Stimulated activated CD8-positive, alpha-beta memory T cell treated with anti-CD3 and anti-CD28 coated beads, Interleukin-12 subunit alpha, Interleukin-12 subunit beta, amount 100 ng/mL, for 24 hours (primary cell): ENCODE data around the gene INHBA.

ENCODE experiments used
- DNase-seq: peaks from one replicate; pipeline ENCODE4 v3.0.0-alpha.2; 2020; ENCODE audit errors: extremely low read depth

INHBA gene

DNA sequence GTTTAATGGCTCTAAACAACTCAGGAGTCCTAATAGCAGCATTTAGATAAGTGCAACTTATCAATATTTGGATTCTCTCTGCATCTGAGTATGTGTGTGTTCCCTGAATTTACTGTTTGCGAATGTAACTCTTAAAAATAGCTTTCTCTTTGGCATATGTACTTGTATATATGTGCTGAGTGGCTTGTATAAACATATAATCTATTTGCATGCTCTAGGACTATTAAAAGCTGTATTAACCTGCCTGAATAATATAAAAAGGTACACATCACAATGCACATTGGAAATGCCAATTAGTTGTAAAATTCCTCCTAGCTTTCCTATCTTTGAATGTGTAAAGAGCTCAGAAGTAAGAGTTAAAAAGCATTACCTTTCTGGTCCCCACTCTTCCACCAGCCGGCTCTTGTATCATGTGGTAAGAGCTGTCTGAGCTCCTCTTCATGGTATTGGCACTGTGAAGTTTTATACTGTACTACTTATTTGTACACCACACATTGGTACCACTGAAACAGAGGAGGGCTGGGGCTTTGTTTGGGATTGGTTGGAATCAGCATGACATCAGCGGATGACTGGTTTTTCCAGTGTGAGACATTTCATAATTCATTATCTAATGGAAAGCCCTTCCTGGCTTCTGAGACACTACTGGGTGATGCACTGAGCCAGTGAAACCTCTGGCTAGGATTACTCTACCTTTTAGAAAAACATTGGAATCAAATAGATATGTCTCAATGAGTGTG lies at the start of gene INHBA:
INHBA (minus strand) TSS at position 456 of the 737 bp plus-strand sequence. CDS start 2,716 bp downstream, outside the sequence.
- no peak for DNase-seq

DNA sequence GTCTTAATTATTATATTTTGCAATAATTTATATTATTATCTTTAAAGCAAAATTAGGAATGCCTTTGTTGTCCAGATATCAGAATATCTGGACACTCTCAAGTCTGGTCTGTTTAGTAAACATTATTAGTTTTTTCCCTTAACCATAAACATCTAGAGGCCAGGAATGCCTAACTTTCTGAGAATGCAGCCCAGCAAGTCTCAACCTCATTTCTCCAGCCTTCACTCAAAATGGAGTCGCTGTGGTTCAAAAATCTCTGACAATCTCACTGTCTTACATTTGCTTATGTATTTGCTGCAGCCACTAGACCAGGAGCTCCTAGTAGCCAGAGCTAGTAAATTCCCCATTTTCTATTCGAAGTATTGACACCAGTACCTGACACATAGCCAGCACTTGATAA lies 49.7 kb upstream of the INHBA start:
- DNase-seq, result no peak

DNA sequence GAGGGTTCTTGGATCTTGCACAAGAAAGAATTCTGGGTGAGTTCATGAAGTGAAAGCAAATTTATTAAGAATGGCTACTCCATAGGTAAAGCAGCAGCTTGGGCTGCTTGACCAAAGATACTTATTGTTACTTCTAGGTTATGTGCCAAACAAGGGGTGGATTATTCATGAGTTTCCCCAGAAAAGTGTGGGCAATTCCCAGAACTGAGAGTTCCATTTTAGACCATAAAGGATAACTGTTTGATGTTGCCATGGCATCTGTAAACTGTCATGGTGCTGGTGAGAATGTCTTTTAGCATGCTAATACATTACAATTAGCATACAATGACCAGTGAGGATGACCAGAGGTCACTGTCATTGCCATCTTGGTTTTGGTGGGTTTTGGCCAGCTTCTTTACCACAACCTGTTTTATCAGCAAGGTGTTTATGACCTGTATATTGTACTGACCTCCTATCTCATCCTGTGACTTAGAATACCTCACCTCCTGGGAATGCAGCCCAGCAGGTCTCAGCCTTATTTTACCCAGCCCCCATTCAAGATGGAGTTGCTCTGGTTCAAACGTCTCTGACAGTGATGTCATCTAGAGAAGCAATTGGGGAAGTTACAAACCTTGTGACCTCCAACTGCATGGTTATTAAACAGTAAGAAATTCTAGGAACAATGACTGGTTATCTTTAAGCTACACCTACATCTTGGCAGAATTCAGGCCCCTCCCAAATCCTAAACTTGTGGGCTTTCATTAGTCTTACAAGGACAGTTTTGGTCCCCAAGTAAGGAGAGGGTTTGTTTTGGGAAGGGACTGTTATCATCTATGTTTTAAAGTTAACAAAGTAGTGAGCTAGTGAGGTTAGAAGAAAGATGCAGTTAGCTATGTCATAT lies 48.0 kb upstream of the INHBA start:
- no peak for DNase-seq

DNA sequence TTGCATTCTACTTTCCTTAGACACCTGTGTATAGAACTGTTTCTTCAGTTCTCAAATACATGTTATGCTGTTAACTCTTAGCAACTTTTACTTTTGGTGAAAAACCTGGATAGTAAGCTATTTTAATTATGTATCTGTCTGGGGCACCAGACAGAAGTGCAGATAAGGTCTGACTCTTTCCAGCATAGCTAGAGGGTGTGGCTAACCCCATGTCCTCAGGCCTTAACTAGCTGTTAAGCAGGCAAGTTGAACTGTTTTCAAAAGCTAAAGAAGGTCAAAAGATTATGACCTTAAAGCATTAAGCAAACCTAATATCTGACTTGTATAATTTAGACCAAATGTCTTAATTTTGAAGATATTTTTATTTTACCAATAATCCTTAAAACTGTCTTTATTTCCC lies 45.1 kb upstream of the INHBA start:
- no peak for DNase-seq

DNA sequence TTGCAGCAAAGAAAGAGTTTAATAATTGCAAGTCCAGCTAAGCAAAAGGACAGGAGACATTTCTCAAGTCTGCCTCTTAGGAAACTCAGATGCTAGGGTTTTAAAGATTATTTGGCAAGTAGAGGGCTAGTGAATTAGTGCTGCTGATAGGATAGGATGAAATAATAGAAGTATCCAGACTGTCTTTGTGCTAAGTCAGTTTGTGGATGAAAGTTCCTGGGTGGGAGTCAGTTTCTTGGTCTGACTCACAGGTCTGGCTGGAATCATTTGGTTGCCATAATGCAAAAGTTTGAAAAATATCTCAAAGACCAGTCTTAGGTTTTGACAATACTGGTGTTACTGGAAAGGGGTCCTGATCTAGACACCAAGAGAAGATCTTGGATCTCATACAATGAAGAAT lies 42.6 kb upstream of the INHBA start:
- no peak for DNase-seq

DNA sequence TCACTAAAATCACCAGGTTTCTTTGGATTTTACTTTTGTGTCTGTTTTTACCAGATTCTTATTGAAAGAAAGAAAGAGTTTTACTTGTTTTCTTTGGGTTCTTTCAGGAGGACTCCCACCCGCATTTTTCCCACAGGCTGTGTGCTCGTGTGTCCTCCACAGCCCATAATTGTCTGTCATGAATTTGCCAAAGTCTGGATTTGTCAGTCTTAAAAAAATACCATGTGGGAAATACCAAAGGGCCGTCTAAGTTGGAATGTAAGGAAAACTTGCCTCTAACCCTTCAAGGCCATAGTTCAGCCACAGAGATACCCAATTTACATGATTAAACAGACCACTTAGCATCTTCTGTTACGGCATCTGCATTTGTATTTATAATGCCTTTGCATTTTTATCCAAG lies 41.3 kb upstream of the INHBA start:
- no peak for DNase-seq

DNA sequence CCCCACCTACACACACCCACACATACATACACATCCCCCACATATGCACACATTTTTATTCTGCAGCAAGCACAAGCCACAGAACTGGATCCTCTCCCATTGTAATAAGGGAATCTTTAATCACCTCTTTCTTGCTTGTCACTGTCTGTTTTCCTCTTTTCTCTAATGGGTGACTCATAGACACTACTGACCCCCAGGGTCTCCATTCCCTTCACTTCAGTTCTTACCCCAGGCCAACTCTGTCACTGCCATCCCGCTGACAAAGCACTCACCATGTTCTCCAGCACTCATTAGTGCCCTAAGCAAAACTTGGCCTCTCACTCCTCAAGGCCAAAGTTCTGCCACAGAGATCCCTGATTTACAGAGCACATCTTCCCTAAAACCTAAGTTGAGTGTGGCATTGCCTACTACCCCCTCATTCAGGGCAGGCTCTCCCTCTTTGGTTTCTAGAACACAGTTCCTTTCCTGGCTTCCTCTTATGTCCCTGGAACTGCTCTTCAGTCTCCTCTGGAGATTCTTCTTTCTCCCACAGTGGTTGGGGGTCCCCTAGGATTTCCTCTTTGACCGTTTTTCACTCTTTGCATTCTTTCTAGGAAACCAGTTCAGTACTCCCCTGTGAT lies 39.6 kb upstream of the INHBA start:
- no peak for DNase-seq

DNA sequence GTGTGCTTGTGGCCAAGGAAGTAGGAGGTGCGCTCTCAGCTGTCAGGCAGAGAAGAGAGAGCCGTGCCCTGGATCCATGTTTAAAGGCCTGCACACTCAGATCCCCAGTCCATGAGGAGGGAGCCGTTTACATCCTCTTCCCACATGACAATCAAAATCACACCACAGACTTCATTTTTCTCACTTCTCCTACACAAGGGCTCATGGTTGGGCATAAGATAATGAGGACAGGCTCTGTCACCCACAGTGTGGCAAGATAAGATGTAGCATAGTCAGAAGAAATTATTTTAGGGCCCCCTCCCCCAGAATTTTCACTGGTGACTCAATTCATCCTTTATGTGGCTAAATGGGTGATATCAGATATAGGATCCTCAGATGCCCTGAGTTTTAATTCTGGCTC lies 35.9 kb upstream of the INHBA start:
- DNase-seq, result no peak

DNA sequence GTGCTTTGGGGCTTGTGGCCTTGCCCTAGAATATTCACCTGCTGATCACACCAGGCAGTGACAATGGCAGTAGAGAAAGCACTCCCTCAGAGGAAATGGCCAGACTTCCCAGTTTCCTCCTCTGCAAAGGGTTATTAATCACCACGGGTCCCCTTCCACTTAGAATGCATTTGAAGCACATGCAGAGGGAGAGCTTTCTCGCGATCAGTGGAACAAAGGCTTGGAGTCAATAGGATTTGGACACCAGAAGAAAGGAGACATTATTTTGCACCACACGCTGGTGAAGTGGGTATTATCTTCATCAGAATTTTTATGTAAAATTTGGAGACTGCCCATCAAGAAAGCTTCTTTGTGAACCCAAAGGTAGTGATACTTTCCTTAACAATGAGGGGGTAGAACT lies 35.4 kb upstream of the INHBA start:
- no peak for DNase-seq

DNA sequence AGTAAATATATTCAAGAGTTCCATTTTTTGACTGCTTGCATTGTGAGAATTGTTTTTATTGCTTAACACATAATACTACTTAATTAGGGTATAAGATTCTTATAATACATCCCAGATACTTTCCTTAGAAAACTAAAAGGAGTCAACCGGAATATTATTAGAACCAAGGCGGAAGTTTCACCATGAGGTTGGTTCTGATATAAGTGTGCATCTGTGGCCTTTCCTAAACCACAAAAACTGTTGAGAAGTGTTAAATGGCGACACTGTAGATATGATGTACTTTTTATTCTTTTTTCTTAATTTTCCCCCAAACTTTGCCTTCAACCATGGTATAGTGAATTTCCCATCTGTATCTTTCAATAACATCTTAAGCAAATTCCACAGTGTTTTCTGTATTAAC lies 32.3 kb upstream of the INHBA start:
- DNase-seq, result no peak

DNA sequence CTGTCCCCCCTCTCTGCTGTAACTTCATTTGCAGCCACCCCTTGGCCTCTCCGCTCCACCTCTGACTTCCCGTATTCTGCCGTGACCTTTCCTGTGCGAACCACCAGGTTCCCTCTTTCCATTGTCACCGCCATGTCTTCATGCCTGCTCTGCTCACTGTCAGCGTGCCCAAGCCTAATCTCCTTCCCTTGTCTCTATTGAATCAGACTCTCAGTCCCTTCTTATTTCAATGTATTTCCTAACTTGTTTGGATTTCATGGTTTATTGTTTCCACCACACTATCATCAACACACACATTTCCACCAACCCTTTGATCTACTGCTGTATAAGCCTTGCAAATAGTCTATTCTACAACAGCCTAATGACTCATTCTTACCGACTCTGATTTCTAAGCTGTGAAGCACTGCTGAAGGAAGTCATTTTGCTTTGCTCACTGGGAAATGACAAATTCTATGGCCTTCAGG lies 30.0 kb upstream of the INHBA start:
- DNase-seq, result no peak

DNA sequence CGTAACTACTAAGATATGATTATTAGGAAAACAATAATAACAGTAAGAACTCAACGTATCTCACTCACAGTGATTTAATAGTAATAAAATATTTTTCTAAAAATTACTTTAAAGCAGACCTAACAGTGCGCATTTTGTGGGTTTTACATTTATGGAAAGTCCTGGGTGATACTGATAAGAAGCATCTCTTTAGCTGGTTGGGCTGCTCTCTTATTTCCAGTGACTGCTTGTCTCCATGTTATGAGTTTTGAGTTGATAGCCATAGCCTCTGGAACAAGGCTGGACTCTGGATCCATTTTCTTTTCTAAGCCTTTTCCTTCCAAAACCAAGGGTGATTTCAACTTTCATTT lies 29.5 kb upstream of the INHBA start:
- DNase-seq, result no peak

DNA sequence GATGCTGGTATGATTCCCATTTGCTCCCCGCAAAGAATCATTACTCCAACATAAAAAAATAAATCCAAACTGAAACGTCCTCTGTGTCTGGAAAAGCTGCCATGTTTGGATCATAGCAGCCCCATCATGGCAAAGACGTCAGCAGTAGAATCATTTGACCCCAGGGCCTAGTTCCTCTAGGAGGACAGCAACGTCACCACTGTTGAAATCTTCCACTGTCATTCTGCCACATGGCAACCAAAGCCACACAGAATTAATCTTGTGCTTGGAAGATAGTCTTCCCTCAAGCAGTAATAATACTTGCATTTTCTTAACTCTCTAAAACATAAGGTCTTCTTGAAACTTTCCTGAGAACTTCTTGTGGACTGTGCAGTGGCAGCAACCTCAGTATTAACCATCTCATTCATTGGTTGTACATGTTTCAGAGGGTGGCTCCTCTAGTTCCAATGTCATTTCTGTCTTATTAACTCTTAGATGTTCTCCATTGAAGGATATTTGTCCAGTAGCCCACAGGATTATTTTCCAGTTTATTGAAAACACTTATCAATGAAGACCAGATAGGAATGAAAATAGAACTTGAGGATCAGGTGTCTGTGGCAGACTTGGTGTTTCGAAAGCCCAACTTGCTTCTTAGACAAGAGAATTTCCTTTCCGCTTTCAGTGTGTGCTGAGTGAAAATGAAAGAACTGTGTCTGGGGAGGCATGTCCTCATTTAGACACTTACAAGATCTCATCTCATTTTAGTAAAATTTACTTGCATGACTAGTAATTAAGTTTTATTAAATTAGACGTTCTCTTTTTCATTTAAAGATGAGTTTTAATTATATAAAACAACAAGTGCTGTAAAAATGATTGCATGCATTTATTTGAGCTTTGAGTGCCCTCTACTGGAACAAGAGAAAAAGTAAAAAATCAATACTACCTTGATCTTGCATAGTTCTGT lies 28.9 kb upstream of the INHBA start:
- no peak for DNase-seq

DNA sequence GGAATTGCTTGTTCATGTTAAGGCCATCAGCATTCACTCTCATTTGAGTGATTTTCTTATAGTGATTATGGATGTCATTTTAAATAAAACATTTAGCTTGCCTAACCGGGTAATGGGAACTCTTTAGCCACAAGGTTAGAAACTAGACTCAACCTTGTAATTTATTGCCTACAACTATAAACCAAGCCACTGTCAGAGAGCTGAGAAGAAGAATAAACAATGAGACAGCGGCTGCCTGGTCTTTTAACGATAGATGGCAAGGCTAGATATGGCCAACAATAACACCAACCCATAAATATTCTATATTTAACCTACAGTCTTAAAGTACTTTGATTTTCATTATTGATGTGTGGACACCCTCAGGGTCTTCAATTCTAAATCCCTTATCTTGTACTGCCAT lies 27.8 kb upstream of the INHBA start:
- no peak for DNase-seq

DNA sequence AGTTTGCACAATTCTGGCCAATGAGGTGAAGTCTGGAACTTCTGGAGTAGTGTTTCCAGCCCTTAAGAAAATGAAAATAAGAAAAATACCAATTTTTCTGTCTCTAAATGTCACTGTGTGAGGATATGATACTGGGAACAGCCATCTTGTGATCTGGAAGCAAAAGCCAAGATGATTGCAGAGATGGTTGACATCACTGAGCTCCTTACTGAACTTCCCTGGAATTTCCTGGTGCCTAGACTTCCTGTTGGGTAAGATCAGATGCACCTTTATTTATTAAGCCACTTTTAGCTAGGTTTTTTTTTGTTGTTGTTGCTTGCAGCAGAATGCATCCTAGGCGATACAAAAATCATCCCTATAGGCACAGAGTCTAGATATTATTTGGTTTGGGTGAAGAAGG lies 27.3 kb upstream of the INHBA start:
- DNase-seq, result no peak

DNA sequence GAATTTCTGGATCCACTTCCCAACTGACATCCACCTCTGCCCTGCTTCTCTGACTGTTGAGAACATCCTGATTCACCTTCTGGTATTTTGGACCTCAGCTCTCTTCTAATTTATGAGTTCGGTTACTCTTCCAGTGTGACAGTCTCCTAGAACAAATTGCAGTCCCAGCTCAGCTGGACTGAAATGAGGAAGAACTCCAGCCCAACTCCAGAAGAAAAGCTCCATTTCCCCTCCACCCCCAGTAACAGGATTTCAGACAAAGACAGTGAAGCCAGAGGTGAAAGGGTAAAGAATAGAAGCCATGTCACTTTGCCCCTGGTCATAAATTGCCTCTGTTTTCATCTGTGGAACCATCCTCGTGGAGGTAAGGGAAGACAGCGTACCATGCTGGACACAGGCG lies 26.2 kb upstream of the INHBA start:
- DNase-seq, result no peak

DNA sequence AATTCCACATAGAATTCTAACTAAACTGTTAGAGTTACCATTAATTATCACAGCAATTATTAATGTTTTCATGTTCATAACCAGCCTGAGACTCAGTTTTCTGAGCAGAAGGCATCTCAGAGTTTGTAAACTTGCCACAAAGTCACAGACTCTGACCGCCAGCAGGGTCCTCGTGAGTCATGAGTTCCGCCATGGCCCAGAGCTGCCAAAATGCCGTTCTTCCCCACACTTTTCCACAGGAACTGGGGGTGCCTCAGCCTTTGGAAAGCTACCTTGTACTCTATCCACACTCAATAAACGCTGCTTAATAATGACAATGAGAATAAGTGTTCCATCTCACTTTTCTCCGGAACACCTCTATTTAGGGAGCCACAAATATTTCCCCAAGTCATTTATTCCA lies 22.1 kb upstream of the INHBA start:
- no peak for DNase-seq

DNA sequence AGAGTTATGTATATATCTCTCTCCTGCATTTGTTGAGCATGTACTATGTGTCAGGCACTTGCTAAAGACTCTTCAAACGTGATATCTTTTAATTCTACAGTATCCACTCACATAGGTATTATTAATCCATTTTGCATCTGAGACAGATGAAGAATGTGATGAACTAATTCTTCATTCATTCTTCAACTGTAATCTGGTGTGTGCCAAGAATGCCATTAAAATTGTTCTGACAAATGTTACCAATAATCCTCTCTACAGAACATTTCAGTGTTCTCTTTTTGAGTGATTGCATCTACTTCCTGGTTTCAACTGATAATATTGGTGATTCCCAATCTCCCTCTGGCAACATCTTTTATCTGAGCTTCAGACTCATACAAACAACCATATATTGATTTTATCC lies 18.0 kb upstream of the INHBA start:
- DNase-seq, result no peak

DNA sequence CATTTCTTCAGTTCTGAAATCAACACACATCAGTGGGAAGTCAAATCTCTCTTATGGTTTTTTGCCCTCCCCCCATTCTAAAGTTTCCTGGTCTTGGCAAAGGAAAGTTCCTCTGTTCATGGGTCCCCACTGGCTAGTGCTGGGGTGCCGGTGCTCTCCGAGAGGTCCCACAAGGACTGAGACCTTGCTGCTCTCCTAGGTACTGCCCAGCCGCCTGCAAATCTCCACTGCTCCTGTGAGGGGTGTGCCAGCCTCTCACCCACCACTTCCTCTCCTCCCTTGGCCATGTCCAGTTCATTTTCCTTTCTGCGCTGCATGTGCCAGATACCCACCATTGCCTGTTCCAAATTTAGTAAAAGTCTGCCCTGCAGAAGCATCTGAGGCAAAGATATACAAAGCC lies 17.2 kb upstream of the INHBA start:
- no peak for DNase-seq

DNA sequence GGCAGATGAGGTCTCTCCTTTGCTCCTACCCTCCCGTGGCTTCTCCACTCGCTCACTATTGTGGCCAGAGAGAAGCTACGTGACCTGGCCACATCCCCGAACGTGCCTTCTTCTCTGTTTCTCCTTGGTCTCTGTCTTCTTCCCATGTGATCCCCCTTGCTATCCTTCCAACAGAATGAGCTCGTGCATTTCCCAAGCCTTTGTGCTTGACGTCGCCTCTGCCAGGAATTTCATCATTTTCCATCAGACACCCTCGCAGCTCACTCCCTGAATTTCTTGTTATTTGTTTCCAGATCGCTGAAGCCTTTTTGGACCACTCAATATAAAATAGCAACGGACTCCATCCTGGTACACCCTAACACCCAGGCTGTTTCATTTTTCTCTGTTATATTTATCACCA lies 13.8 kb upstream of the INHBA start:
- DNase-seq, result no peak

DNA sequence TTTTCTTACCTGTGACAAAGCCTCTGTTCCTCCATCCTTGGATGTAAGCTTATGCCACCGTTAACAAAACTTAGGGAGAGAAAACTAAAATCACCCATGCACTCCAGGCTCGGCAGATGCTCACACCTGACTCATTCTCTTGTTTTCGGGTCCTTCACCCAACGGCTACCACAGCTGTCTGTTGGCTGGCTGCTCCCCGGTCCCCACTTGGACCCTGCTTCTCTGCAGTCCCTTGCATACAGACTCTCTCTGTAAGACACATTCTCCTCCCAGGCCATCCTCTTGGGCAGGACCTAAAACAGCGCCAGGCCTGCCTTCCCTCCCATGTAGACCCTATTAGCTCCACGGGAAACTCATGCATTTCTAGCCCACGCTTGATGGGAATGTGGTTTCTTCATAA lies 12.1 kb upstream of the INHBA start:
- no peak for DNase-seq
